ENCODE results near the gene PTGFRN. TPM values are rescaled to one million over a fixed set of nuclear protein-coding genes. Genes with fewer than 3 reads are reported as not detected.

Gene PTGFRN
- total RNA-seq, 1 donor from 2014 or later, result 106 TPM

DNA sequence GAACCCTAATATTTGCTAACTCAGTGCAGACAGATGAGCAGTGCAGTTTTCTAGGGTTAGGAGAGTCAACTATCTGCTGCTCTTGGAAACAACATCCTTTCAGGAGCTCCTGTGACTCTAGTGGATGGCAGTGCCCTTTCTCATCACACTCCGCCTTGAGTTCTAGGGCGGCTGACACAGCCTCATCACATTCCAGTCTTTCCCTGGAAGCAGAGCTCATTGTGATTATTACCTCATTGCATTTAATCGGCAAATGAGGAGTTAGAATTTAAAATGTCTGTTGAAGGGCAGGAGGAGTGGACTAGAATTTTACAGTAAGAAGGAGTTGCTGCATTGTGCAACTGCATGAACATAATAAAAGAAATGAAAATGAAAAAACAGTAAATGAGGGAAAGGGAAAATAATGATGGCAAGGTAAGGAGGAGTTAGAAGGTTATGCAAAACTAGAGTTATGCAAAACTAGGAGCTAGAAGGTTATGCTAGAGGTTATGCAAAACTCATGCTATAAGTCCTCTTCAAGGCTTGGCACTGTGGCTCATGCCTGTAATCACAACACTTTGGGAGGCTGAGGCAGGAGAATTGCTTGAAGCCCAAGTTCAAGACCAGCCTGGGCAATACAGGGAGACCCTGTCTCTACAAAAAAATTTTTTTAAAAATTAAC, 6.9 kb upstream of the PTGFRN start:
- H3K4me3 Mint-ChIP-seq, result no peak overlapping the region
- DNase-seq (ENCODE audit: low spot score in 2 of 2, unreplicated experiment in 2 of 2), result no peak
- TF ChIP-seq, protein P1, sequence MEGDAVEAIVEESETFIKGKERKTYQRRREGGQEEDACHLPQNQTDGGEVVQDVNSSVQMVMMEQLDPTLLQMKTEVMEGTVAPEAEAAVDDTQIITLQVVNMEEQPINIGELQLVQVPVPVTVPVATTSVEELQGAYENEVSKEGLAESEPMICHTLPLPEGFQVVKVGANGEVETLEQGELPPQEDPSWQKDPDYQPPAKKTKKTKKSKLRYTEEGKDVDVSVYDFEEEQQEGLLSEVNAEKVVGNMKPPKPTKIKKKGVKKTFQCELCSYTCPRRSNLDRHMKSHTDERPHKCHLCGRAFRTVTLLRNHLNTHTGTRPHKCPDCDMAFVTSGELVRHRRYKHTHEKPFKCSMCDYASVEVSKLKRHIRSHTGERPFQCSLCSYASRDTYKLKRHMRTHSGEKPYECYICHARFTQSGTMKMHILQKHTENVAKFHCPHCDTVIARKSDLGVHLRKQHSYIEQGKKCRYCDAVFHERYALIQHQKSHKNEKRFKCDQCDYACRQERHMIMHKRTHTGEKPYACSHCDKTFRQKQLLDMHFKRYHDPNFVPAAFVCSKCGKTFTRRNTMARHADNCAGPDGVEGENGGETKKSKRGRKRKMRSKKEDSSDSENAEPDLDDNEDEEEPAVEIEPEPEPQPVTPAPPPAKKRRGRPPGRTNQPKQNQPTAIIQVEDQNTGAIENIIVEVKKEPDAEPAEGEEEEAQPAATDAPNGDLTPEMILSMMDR (IDR thresholded peaks at IDR 0.05; ENCODE audit: unreplicated experiment), result no peak

DNA sequence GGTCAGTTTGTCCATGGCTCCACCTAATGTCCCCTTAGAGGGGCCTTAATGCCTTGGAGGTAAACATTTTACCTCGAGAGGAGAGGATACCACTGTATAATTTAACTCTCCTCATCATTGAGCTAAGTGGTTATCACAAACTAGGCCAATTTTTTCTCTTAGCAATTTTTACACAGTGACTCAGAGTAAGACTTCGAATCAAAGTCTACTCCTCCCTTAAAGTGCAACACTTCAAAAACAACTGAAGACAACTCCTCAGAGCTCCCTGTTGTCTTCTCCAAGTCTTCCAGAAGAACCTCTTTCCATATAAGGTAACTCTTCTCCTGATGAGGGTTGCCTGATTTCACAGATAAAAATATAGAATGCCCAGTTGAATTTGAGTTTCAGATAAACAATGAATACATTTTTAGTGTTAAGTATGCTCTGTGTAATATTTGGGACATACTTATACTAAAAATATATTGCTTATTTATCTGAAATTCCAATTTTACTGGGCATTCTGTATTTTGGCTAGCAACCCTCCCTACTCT, 4.9 kb upstream of the PTGFRN start:
- Mint-ChIP-seq H3K36me3 (no peaks in the 10 kb centered on the region), H3K9me3 (peaks cover under 1% of the 10 kb centered on the region), H3K4me1 (peaks cover 15% of the 10 kb centered on the region), H3K27me3 (ENCODE audit: low read depth) (no peaks in the 10 kb centered on the region), H3K4me3 (no peak overlapping the region), H3K27ac (no peak overlapping the region)
- DNase-seq (ENCODE audit: low spot score in 2 of 2, unreplicated experiment in 2 of 2), result no peak
- TF ChIP-seq, protein P1 (IDR thresholded peaks at IDR 0.05; ENCODE audit: unreplicated experiment), result no peak

More for the DNA sequence above, 6.9 kb upstream of the PTGFRN start:
- no peak overlapping the region for H3K27ac Mint-ChIP-seq
- peaks cover 10% of the 10 kb centered on the region for H3K4me1 Mint-ChIP-seq
- H3K27me3 Mint-ChIP-seq (ENCODE audit: low read depth), result no peaks in the 10 kb centered on the region
- peaks cover 10% of the 10 kb centered on the region for H3K9me3 Mint-ChIP-seq
- no peaks in the 10 kb centered on the region for H3K36me3 Mint-ChIP-seq

DNA sequence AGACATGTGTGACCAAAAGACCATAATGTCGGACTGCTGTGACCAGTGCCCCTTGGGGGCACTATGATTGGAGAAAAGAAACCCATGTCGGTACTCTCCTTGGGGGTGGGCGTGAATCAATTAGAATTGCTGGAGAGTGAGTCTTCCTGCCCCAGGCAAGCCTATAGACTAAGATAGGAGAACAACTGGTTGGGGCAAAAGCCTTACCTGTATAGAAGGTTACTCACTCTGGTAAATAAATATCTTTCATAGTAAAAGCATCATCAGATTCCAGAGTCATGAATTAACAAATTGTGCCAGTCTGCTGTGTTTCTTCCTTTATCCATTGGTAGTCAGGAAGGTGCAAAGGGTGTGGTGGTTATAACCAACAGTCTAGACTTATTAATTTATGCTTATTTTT, 2.9 kb upstream of the PTGFRN start:
- H3K4me1 Mint-ChIP-seq, result peaks cover 12% of the 10 kb centered on the region
- H3K4me3 Mint-ChIP-seq, result no peak overlapping the region
- DNase-seq (ENCODE audit: low spot score in 2 of 2, unreplicated experiment in 2 of 2), result no peak
- H3K27ac Mint-ChIP-seq, result no peak overlapping the region
- H3K9me3 Mint-ChIP-seq, result no peaks in the 10 kb centered on the region
- TF ChIP-seq, protein P1 (IDR thresholded peaks at IDR 0.05; ENCODE audit: unreplicated experiment), result no peak
- H3K36me3 Mint-ChIP-seq, result no peaks in the 10 kb centered on the region
- no peaks in the 10 kb centered on the region for H3K27me3 Mint-ChIP-seq (ENCODE audit: low read depth)

DNA sequence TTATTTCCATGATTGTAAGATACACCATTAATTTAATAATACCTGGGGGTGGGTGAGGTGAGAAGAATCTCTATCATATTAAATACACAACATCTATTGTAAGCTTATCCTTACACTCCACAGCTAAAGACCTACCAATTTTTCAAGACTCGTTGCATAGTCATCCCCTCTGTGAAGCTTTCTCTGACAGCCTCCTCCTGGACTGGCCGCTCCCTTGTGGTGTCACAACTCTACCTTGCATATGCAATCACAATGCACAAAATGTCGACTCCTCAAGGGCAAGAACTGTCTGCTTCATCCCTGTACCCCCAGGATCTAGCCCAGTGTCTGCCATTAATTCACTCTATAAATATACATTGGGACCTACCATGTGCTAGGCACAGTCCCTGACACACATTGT, 2.4 kb upstream of the PTGFRN start:
- DNase-seq (ENCODE audit: low spot score in 2 of 2, unreplicated experiment in 2 of 2), result no peak
- Mint-ChIP-seq H3K27ac (no peak overlapping the region), H3K36me3 (no peaks in the 10 kb centered on the region), H3K27me3 (ENCODE audit: low read depth) (no peaks in the 10 kb centered on the region), H3K4me3 (no peak overlapping the region), H3K4me1 (peaks cover 7% of the 10 kb centered on the region), H3K9me3 (no peaks in the 10 kb centered on the region)
- TF ChIP-seq, protein P1 (IDR thresholded peaks at IDR 0.05; ENCODE audit: unreplicated experiment), result no peak

DNA sequence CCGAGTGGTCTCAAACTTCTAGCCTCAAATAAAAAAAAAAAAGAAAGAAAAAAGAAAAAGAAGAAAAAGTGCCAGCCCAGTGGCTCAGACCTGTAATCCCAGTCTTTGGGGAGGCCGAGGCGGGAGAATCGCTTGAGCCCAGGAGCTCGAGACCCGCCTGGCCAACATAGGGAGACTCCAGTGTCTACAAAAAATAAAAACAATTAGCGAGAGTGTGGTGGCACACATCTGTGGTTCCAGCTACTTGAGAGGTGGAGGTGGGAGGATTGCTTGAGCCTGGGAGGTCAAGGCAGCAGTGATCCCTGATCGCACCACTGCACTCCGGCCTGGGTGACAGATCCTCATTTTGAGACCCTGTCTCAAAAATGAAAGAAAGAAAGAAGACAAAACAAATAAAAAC, 1.4 kb upstream of the PTGFRN start:
- peaks cover 5% of the 10 kb centered on the region for H3K4me1 Mint-ChIP-seq
- no peak overlapping the region for H3K27ac Mint-ChIP-seq
- no peaks in the 10 kb centered on the region for H3K36me3 Mint-ChIP-seq

More for the DNA sequence above, 1.4 kb upstream of the PTGFRN start:
- no peak overlapping the region for H3K4me3 Mint-ChIP-seq
- no peaks in the 10 kb centered on the region for H3K9me3 Mint-ChIP-seq
- no peaks in the 10 kb centered on the region for H3K27me3 Mint-ChIP-seq (ENCODE audit: low read depth)
- no peak for DNase-seq (ENCODE audit: low spot score in 2 of 2, unreplicated experiment in 2 of 2)
- TF ChIP-seq, protein P1 (IDR thresholded peaks at IDR 0.05; ENCODE audit: unreplicated experiment), result no peak
